IMR-90 (cell line): Measurements from ENCODE around the gene PAWR. TPM values are rescaled to one million over a fixed set of nuclear protein-coding genes. Genes with fewer than 3 reads are reported as not detected.

ENCODE experiments used
- ATAC-seq: fragments of 200-7000 bp; cut with Tn5 transposase; 2 replicates; pipeline ENCODE4 v1.9.1; 2020; ENCODE audit warnings: low read depth, mild to moderate bottlenecking, moderate library complexity
- BruUV-seq: library from RNA; stranded (reverse); fragments of 400-500 nt; replicated peaks from 2 replicates; lab custom pipeline; 2021; lab: Mats Ljungman, UMichigan
- CTCF ChIA-PET: fragments of 300-600 bp; formaldehyde crosslinking; extraction: SDS; loops from one replicate; lab custom pipeline; 2021; ENCODE audit warnings: antibody characterized with exemption; lab: Yijun Ruan, JAX
- POLR2A ChIA-PET: fragments of 300-600 bp; sonication (Branson Sonifier 250); formaldehyde crosslinking; loops from one replicate; lab custom pipeline; 2022; ENCODE audit warnings: antibody characterized with exemption; ENCODE audit not compliant: unreplicated experiment; lab: Charles Lee
- DNase-seq: peaks from one replicate; pipeline ENCODE4 v3.0.0; 2013
- H2AFZ ChIP-seq: replicated peaks from 2 replicates; pipeline ENCODE3; 2013; ENCODE audit warnings: low read length, mild to moderate bottlenecking; ENCODE audit not compliant: poor library complexity
- H2AK5ac ChIP-seq: 2 replicates; pipeline ENCODE4 v1.6.1; 2013; ENCODE audit warnings: low read depth, low read length, inconsistent platforms
- H2AK9ac ChIP-seq: replicated peaks from 2 replicates; pipeline ENCODE3; 2013; ENCODE audit warnings: mild to moderate bottlenecking, low read depth, low read length, moderate library complexity; ENCODE audit not compliant: poor library complexity
- H2BK120ac ChIP-seq: 2 replicates; pipeline ENCODE4 v1.6.1; 2013; ENCODE audit warnings: low read depth, low read length, inconsistent platforms
- H2BK15ac ChIP-seq: 3 replicates; pipeline ENCODE4 v1.6.1; 2013; ENCODE audit warnings: low read depth, low read length, inconsistent platforms
- H2BK20ac ChIP-seq: 2 replicates; pipeline ENCODE4 v1.6.1; 2013; ENCODE audit warnings: low read depth, mild to moderate bottlenecking, inconsistent platforms, low read length, moderate library complexity
- H2BK5ac ChIP-seq: 2 replicates; pipeline ENCODE4 v1.6.1; 2013; ENCODE audit warnings: mild to moderate bottlenecking, low read depth, low read length, inconsistent platforms; ENCODE audit not compliant: poor library complexity, severe bottlenecking
- H3K14ac ChIP-seq: replicated peaks from 2 replicates; pipeline ENCODE4 v1.6.1; 2013; ENCODE audit warnings: low read depth, low read length, inconsistent platforms
- H3K18ac ChIP-seq: 2 replicates; pipeline ENCODE4 v1.6.1; 2013; ENCODE audit warnings: low read depth, low read length, control low read depth
- H3K23ac ChIP-seq: 2 replicates; pipeline ENCODE4 v1.6.1; 2013; ENCODE audit warnings: low read depth, low read length, inconsistent platforms
- H3K27ac ChIP-seq: 2 replicates; pipeline ENCODE4 v1.5.1; 2013; ENCODE audit warnings: mild to moderate bottlenecking, control low read depth, low read length; ENCODE audit not compliant: insufficient read depth
- H3K27me3 ChIP-seq: 2 replicates; pipeline ENCODE4 v1.6.1; 2013; ENCODE audit warnings: low read length; ENCODE audit not compliant: control insufficient read depth, insufficient read depth
- H3K36me3 ChIP-seq: 2 replicates; pipeline ENCODE4 v1.6.1; 2013; ENCODE audit warnings: low read length, mixed read lengths; ENCODE audit not compliant: control insufficient read depth, insufficient read depth
- H3K4ac ChIP-seq: 2 replicates; pipeline ENCODE4 v1.6.1; 2013; ENCODE audit warnings: low read depth, low read length, inconsistent platforms
- H3K4me1 ChIP-seq: 2 replicates; pipeline ENCODE4 v1.6.1; 2013; ENCODE audit warnings: low read length, mixed read lengths; ENCODE audit not compliant: control insufficient read depth, insufficient read depth
- H3K4me2 ChIP-seq: 2 replicates; pipeline ENCODE4 v1.6.1; 2013; ENCODE audit warnings: low read depth, mild to moderate bottlenecking, control low read depth, low read length, moderate library complexity
- H3K4me3 ChIP-seq: 2 replicates; pipeline ENCODE4 v1.5.1; 2013; ENCODE audit warnings: low read depth, mild to moderate bottlenecking, control low read depth, low read length, moderate library complexity; ENCODE audit not compliant: insufficient read depth
- H3K56ac ChIP-seq: 2 replicates; pipeline ENCODE4 v1.6.1; 2013; ENCODE audit warnings: low read length, inconsistent platforms; ENCODE audit not compliant: insufficient read depth; ENCODE audit errors: extremely low read depth
- H3K79me1 ChIP-seq, 2 experiments: 2 replicates each; pipeline ENCODE4 v1.6.1; 2013; ENCODE audit warnings: low read length in 2 of 2, inconsistent platforms in 1 of 2, low read depth in 1 of 2
- H3K9ac ChIP-seq: 2 replicates; pipeline ENCODE4 v1.6.1; 2013; ENCODE audit warnings: low read depth, low read length, control low read depth
- H3K9me1 ChIP-seq: 2 replicates; pipeline ENCODE4 v1.6.1; 2013; ENCODE audit warnings: low read length, inconsistent platforms; ENCODE audit not compliant: insufficient read depth
- H3K9me3 ChIP-seq: 2 replicates; pipeline ENCODE4 v1.6.1; 2013; ENCODE audit warnings: low read length; ENCODE audit not compliant: control insufficient read depth, insufficient read depth
- H4K20me1 ChIP-seq: 2 replicates; pipeline ENCODE4 v1.6.1; 2013; ENCODE audit warnings: low read length, inconsistent platforms; ENCODE audit not compliant: insufficient read depth
- H4K5ac ChIP-seq: 2 replicates; pipeline ENCODE4 v1.6.1; 2013; ENCODE audit warnings: mild to moderate bottlenecking, low read depth, low read length, control low read depth
- H4K8ac ChIP-seq, 2 experiments: 2 replicates each; pipeline ENCODE4 v1.6.1; 2013; ENCODE audit warnings: low read depth in 2 of 2, low read length in 2 of 2, control low read depth in 1 of 2, inconsistent platforms in 1 of 2
- H4K91ac ChIP-seq: 2 replicates; pipeline ENCODE4 v1.6.1; 2013; ENCODE audit warnings: low read depth, low read length, inconsistent platforms; ENCODE audit not compliant: insufficient read depth
- CEBPB ChIP-seq: IDR thresholded peaks from 2 replicates; pipeline ENCODE4 v1.6.1; 2012; ENCODE audit warnings: low read depth, low read length, improper control_type of control experiment
- CTCF ChIP-seq: conservative IDR thresholded peaks from 2 replicates; pipeline ENCODE4 v1.5.1; 2012; ENCODE audit warnings: mild to moderate bottlenecking, low read depth, low read length, improper control_type of control experiment
- ELK1 ChIP-seq: fragments of 150-350 bp; IDR thresholded peaks from 2 replicates; pipeline ENCODE4 v1.6.1; 2016; ENCODE audit warnings: low read depth, mild to moderate bottlenecking, low read length, moderate library complexity, borderline replicate concordance
- FOS ChIP-seq: fragments of 150-350 bp; IDR thresholded peaks from 2 replicates; pipeline ENCODE4 v1.6.1; 2016; ENCODE audit warnings: low read depth, low read length
- POLR2A ChIP-seq: IDR thresholded peaks from 2 replicates; pipeline ENCODE4 v1.6.1; 2012; ENCODE audit warnings: mild to moderate bottlenecking, low read depth, low read length
- RAD21 ChIP-seq: IDR thresholded peaks from 2 replicates; pipeline ENCODE4 v1.6.1; 2012; ENCODE audit warnings: low read length, improper control_type of control experiment
- RCOR1 ChIP-seq: IDR thresholded peaks from 2 replicates; pipeline ENCODE4 v1.6.1; 2012; ENCODE audit warnings: mild to moderate bottlenecking, low read length, improper control_type of control experiment; ENCODE audit not compliant: insufficient replicate concordance
- SMC3 ChIP-seq: fragments of 150-350 bp; IDR thresholded peaks from 2 replicates; pipeline ENCODE4 v1.6.1; 2016; ENCODE audit warnings: low read depth, mild to moderate bottlenecking, antibody characterized with exemption, low read length, moderate library complexity
- WGBS, 2 experiments: methylation state at CpG; one replicate each; pipeline versions ENCODE4 v1.1.5 to v1.1.7; 2013; ENCODE audit warnings: missing lambda C conversion rate in 2 of 2; ENCODE audit not compliant: insufficient read length in 1 of 2; ENCODE audit errors: extremely low coverage in 2 of 2; 5-methylcytosine and 5-hydroxymethylcytosine counted together
- dilution Hi-C: fragments of 300-500 bp; cut with HindIII; formaldehyde crosslinking; loops from one replicate; pipeline ENCODE4 v1.14.3; 2018; ENCODE audit warnings: low sequenced_read_pairs; ENCODE audit not compliant: unreplicated experiment
- in situ Hi-C: fragments of 300-500 bp; cut with MboI; formaldehyde crosslinking; loops from 3 replicates; pipeline ENCODE4 v1.14.3; 2019; ENCODE audit warnings: low sequenced_read_pairs, inconsistent platforms, mixed read lengths
- intact Hi-C: fragments of 100-400 bp; cut with micrococcal nuclease; formaldehyde crosslinking; loops from 2 replicates; pipeline ENCODE4 v1.10.0; 2022
- polyA plus RNA-seq, 3 experiments: library from polyadenylated mRNA; depleted of rRNA; stranded (reverse); fragments of >200 nt; gene quantifications; 2 replicates each; pipeline ENCODE4 v1.2.3, GENCODE V29; 2012; ENCODE audit warnings: low replicate concordance in 1 of 3
- total RNA-seq: library from RNA; depleted of rRNA; stranded (reverse); fragments of >200 nt; gene quantifications from 2 replicates; pipeline ENCODE4 v1.2.3, GENCODE V29; 2012

Gene PAWR
- total and polyA plus RNA-seq, 2 of the 4 experiments (the other 2 are of a cell fraction) = 13.2 to 13.6 TPM

- Histone ChIP-seq H3K14ac (no peak overlapping the region), H3K9me1 (no peaks in the 10 kb centered on the region; the same call in 1 of the 2 replicates), H3K56ac (no peak overlapping the region), H2BK20ac (no peak overlapping the region), H3K36me3 (no peaks in the 10 kb centered on the region), H3K9me3 (no peaks in the 10 kb centered on the region), H2AFZ (no peak overlapping the region), H2AK9ac (no peak overlapping the region), H3K4me3 (no peak overlapping the region), H3K9ac (no peak overlapping the region), H2BK5ac (no peak overlapping the region), H2BK120ac (no peak overlapping the region), H4K91ac (no peak overlapping the region), H3K23ac (no peak overlapping the region), H3K4me2 (no peak overlapping the region), H3K27ac (no peak overlapping the region), H3K4ac (no peak overlapping the region), H2AK5ac (no peak overlapping the region), H3K4me1 (peaks cover 4% of the 10 kb centered on the region), H4K5ac (no peak overlapping the region), H4K20me1 (peaks cover 8% of the 10 kb centered on the region), H3K18ac (no peak overlapping the region), H3K79me1 (peaks cover 9 to 61% of the 10 kb centered on the region in 2 experiments), H2BK15ac (no peak overlapping the region), H4K8ac (no peak overlapping the region), H3K27me3 (no peaks in the 10 kb centered on the region)
- intact Hi-C loops (no loop called here), in situ Hi-C loops (no loop called here), dilution Hi-C loops (no loop called here)
- peak; percentile 65 for DNase-seq
- TF ChIP-seq SMC3 (no peak), POLR2A (no peak), ELK1 (no peak), CEBPB (no peak), RAD21 (no peak), RCOR1 (no peak), CTCF (no peak), FOS (no peak)
- no TSS peak for BruUV-seq
- WGBS, 2 experiments = no CpG with 5 or more reads among the region's 1 CpG
- ChIA-PET POLR2A (no interaction called here), CTCF (interaction anchor here (0.7 kb wide), 1 partner anchor 738 kb away, joined by 6 read pairs; no protein-coding TSS in a partner anchor)
- ATAC-seq = peak; percentile 78
Measured at GRCh38 chr12:79658221-79658620, 32.5 kb downstream of the PAWR start.
